ENCODE measurements around the gene DLX3. TPM values are rescaled to one million over a fixed set of nuclear protein-coding genes. Genes with fewer than 3 reads are reported as not detected.

The DLX3 gene
- total RNA-seq, 5 donors from 2014 or later (not counting 1 experiment from before 2014, with no cell fraction given), result not detected

DNA sequence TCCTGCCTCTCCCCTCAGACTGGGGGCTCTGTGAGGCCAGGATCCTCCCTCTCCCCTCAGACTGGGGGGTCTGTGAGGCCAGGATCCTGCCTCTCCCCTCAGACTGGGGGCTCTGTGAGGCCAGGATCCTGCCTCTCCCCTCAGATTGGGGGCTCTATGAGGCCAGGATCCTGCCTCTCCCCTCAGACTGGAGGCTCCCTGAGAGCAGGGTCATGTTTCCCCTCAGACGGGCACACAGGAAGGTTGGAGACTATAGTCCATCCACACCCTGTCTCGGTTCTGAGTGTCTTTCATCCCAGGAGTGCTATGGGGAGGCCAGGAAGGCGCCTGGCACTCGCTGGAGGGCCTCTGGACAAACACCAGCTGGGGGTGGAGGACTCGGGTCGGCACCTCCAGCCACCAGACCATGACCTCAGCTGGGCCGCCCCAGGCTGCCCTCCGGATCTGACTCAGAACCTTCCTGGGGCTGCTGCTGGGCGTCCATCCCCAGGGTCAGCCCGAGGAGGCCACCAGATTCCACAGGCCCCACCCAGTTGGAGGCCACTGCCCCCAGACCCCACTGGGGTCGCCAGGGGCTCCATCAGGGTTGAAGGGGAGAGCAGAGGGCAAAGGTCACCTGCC is 48.0 kb downstream of the DLX3 start:
- Mint-ChIP-seq H3K27me3 (peaks cover 39 to 70% of the 10 kb centered on the region in 2 donors), H3K4me1 (no peaks in the 10 kb centered on the region), H3K9me3 (no peaks in the 10 kb centered on the region), H3K27ac (no peak overlapping the region), H3K36me3 (no peaks in the 10 kb centered on the region), H3K4me3 (no peak overlapping the region)
- ChIA-PET POLR2A (no interaction called here), CTCF (no interaction called here)
- DNase-seq, result no peak
- Histone ChIP-seq H3K4me1 (ENCODE audit: control insufficient read depth in 1 of 2, extremely low read depth in 1 of 2, insufficient read depth in 2 of 2, low read length in 2 of 2) (no peaks in the 10 kb centered on the region), H3K27ac (ENCODE audit: low read length) (no peak overlapping the region), H3K36me3 (ENCODE audit: control insufficient read depth in 2 of 2, extremely low read depth in 1 of 2, insufficient read depth in 1 of 2, low read length in 1 of 2) (no peaks in the 10 kb centered on the region), H3K9me3 (no peaks in the 10 kb centered on the region), H3K27me3 (replicated peaks in 1 of 2; ENCODE audit: control insufficient read depth in 2 of 2, extremely low read depth in 1 of 2, insufficient read depth in 2 of 2, low read length in 1 of 2) (peaks cover 9 to 74% of the 10 kb centered on the region in 2 experiments), H3K4me3 (ENCODE audit: control insufficient read depth in 1 of 2, extremely low read depth in 1 of 2, low read length in 1 of 2) (no peak overlapping the region)
- ATAC-seq (replicated peaks in 1 of 4), result no peak
- 60% methylated on average over 7 of the region's 11 CpGs for WGBS (ENCODE audit: insufficient coverage)

DNA sequence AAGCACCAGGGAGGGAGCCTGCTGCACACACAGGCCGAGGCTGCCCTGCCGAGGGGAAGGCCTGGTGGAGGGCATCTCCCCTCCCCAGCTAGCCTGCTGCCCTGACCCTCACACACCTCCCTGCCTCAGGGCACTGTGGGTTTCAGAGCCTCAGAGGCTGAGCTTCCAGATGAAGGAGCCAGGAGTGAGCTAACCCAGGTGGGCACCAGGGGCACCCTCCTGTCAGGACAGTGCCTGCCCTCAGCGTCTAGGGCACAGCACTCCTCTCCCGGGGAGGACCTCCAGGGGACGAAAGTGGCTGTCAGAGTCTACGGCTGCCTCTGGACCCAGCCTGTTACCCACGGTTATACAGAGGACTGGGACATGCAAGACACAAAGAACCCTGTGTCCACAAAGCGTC is 48.8 kb downstream of the DLX3 start:
- Histone ChIP-seq H3K36me3 (ENCODE audit: control insufficient read depth in 2 of 2, extremely low read depth in 1 of 2, insufficient read depth in 1 of 2, low read length in 1 of 2) (no peaks in the 10 kb centered on the region), H3K27me3 (replicated peaks in 1 of 2; ENCODE audit: control insufficient read depth in 2 of 2, extremely low read depth in 1 of 2, insufficient read depth in 2 of 2, low read length in 1 of 2) (peaks cover 9 to 74% of the 10 kb centered on the region in 2 experiments), H3K4me3 (ENCODE audit: control insufficient read depth in 1 of 2, extremely low read depth in 1 of 2, low read length in 1 of 2) (no peak overlapping the region), H3K4me1 (ENCODE audit: control insufficient read depth in 1 of 2, extremely low read depth in 1 of 2, insufficient read depth in 2 of 2, low read length in 2 of 2) (no peaks in the 10 kb centered on the region), H3K27ac (ENCODE audit: low read length) (no peak overlapping the region), H3K9me3 (no peaks in the 10 kb centered on the region)
- WGBS (ENCODE audit: insufficient coverage), result 82% methylated on average over 6 of the region's 8 CpGs
- ChIA-PET CTCF (no interaction called here), POLR2A (no interaction called here)
- no peaks in the 10 kb centered on the region for H3K9me3 Mint-ChIP-seq
- H3K4me1 Mint-ChIP-seq, result no peaks in the 10 kb centered on the region
- no peak overlapping the region for H3K27ac Mint-ChIP-seq
- H3K4me3 Mint-ChIP-seq, result no peak overlapping the region
- H3K36me3 Mint-ChIP-seq, result no peaks in the 10 kb centered on the region
- ATAC-seq (replicated peaks in 1 of 4) (no peak), DNase-seq (no peak)
- peaks cover 36 to 64% of the 10 kb centered on the region in 2 donors for H3K27me3 Mint-ChIP-seq

DNA sequence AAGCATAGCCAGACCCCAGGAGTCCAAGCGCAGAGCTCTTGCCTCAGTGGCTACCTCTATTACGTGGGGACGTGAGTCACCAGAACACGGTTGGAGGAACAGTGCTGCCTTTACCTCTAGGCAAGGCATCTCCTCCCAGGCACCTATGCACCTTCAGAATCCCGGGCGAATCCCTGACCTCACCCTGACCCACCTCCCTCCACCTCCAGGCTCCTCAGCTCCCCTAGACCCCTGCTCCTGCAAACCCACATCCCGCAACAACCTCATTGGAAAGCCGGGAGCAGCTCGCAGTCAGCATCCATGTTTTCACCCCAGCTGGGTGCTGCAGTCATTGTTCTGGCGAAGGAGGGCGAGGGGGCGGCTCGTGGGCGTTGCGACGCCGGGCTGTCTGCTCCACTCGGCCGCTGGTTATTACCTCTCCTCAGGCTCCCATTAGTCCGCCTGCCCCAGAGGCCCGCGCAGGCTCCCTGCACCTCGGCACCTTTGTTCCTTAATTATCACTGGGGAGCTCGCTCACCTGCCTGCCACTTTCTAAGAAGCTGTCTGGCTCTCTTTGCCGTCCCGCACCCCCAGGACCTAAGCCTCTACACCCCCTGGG is 50.7 kb downstream of the DLX3 start:
- H3K27ac ChIP-seq (ENCODE audit: low read length), result no peak overlapping the region
- no peak overlapping the region for H3K27ac Mint-ChIP-seq
- no peak overlapping the region for H3K4me3 ChIP-seq (ENCODE audit: control insufficient read depth in 1 of 2, extremely low read depth in 1 of 2, low read length in 1 of 2)
- no peak for ATAC-seq (replicated peaks in 1 of 4)
- ChIA-PET POLR2A (no interaction called here), CTCF (no interaction called here)
- DNase-seq, result no peak
- H3K4me1 ChIP-seq (ENCODE audit: control insufficient read depth in 1 of 2, extremely low read depth in 1 of 2, insufficient read depth in 2 of 2, low read length in 2 of 2), result no peaks in the 10 kb centered on the region
- H3K36me3 Mint-ChIP-seq, result no peaks in the 10 kb centered on the region
- WGBS (ENCODE audit: insufficient coverage), result 34% methylated on average over 22 of the region's 26 CpGs
- H3K9me3 ChIP-seq, result no peaks in the 10 kb centered on the region
- no peaks in the 10 kb centered on the region for H3K9me3 Mint-ChIP-seq
- H3K4me1 Mint-ChIP-seq, result no peaks in the 10 kb centered on the region
- peaks cover 28 to 57% of the 10 kb centered on the region in 2 donors for H3K27me3 Mint-ChIP-seq
- H3K27me3 ChIP-seq (replicated peaks in 1 of 2; ENCODE audit: control insufficient read depth in 2 of 2, extremely low read depth in 1 of 2, insufficient read depth in 2 of 2, low read length in 1 of 2), result peaks cover 6 to 70% of the 10 kb centered on the region in 2 experiments
- no peaks in the 10 kb centered on the region for H3K36me3 ChIP-seq (ENCODE audit: control insufficient read depth in 2 of 2, extremely low read depth in 1 of 2, insufficient read depth in 1 of 2, low read length in 1 of 2)
- H3K4me3 Mint-ChIP-seq, result no peak overlapping the region

DNA sequence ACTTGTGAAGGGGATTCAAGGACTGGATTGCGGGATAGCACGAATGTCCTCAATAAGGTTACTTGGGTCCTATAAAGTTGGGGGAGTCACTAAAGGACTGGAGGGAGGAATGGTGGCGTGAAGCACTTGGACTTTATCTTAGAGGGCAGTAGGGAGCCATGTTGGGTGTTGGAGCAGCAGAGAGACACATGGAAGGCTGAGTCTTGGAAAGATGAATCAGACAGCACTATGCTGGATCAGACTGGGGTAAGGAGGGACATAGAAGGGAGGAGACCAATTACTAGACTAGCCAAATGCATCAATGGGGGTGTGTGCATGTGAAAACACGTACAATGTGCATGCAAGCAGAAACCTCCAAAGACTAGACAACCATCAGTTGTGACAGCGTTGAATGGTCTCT is 52.1 kb downstream of the DLX3 start:
- CTCF ChIA-PET, result no interaction called here
- H3K36me3 ChIP-seq (ENCODE audit: control insufficient read depth in 2 of 2, extremely low read depth in 1 of 2, insufficient read depth in 1 of 2, low read length in 1 of 2), result no peaks in the 10 kb centered on the region
- no peak overlapping the region for H3K27ac ChIP-seq (ENCODE audit: low read length)
- H3K27me3 ChIP-seq (replicated peaks in 1 of 2; ENCODE audit: control insufficient read depth in 2 of 2, extremely low read depth in 1 of 2, insufficient read depth in 2 of 2, low read length in 1 of 2), result peaks cover 6 to 66% of the 10 kb centered on the region in 2 experiments
- Mint-ChIP-seq H3K27ac (no peak overlapping the region), H3K36me3 (no peaks in the 10 kb centered on the region), H3K9me3 (no peaks in the 10 kb centered on the region), H3K4me1 (no peaks in the 10 kb centered on the region), H3K27me3 (peaks cover 26 to 54% of the 10 kb centered on the region in 2 donors), H3K4me3 (no peak overlapping the region)
- POLR2A ChIA-PET, result no interaction called here
- H3K4me3 ChIP-seq (ENCODE audit: control insufficient read depth in 1 of 2, extremely low read depth in 1 of 2, low read length in 1 of 2), result no peak overlapping the region
- DNase-seq, result no peak
- no peak for ATAC-seq (replicated peaks in 1 of 4)
- H3K9me3 ChIP-seq, result no peaks in the 10 kb centered on the region
- 77% methylated on average over 3 of the region's 5 CpGs for WGBS (ENCODE audit: insufficient coverage)
- H3K4me1 ChIP-seq (ENCODE audit: control insufficient read depth in 1 of 2, extremely low read depth in 1 of 2, insufficient read depth in 2 of 2, low read length in 2 of 2), result no peaks in the 10 kb centered on the region

DNA sequence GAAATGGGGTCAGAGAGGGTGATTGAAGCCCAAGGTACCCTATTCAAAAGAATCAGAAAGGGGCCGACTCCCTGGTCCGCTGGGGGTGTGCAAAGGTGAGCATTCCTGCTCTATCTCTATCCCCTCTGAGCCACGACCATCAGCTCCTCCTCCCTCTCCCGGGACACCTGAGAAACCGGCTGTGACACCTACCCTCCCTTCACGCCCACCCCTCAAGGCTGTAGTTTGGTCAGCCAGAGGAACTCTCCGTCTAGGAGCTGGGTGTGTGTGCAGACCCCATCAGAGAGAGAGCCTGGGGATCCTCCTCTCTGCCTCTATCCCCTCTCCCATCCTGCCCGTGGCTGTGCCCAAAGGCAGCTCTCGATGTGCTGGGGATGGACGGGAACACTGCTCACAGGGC is 53.6 kb downstream of the DLX3 start:
- H3K9me3 ChIP-seq, result no peaks in the 10 kb centered on the region
- POLR2A ChIA-PET, result interaction anchor here in 1 of 2 donors (0.6 to 0.7 kb wide), 2 partner anchors 244 to 267 kb away, joined by 3 to 4 read pairs; no protein-coding TSS in a partner anchor
- ATAC-seq (replicated peaks in 1 of 4) (no peak), DNase-seq (no peak)
- Mint-ChIP-seq H3K36me3 (no peaks in the 10 kb centered on the region), H3K4me1 (no peaks in the 10 kb centered on the region), H3K27me3 (peaks cover 28 to 51% of the 10 kb centered on the region in 2 donors), H3K27ac (no peak overlapping the region), H3K9me3 (no peaks in the 10 kb centered on the region), H3K4me3 (no peak overlapping the region)
- H3K36me3 ChIP-seq (ENCODE audit: control insufficient read depth in 2 of 2, extremely low read depth in 1 of 2, insufficient read depth in 1 of 2, low read length in 1 of 2), result no peaks in the 10 kb centered on the region
- H3K4me1 ChIP-seq (ENCODE audit: control insufficient read depth in 1 of 2, extremely low read depth in 1 of 2, insufficient read depth in 2 of 2, low read length in 2 of 2), result no peaks in the 10 kb centered on the region
- 81% methylated on average over 6 of the region's 10 CpGs for WGBS (ENCODE audit: insufficient coverage)
- H3K27me3 ChIP-seq (replicated peaks in 1 of 2; ENCODE audit: control insufficient read depth in 2 of 2, extremely low read depth in 1 of 2, insufficient read depth in 2 of 2, low read length in 1 of 2), result peaks cover 6 to 53% of the 10 kb centered on the region in 2 experiments
- H3K4me3 ChIP-seq (ENCODE audit: control insufficient read depth in 1 of 2, extremely low read depth in 1 of 2, low read length in 1 of 2), result no peak overlapping the region
- CTCF ChIA-PET, result interaction anchor here in 1 of 2 donors (0.5 to 0.7 kb wide), 3 partner anchors 45 to 258 kb away, joined by 3 to 10 read pairs (median 3); no protein-coding TSS in a partner anchor
- no peak overlapping the region for H3K27ac ChIP-seq (ENCODE audit: low read length)

Other genes with a start within 250 kb of the DLX3 start
- gene FAM117A, start 231.1 kb downstream of the DLX3 start, total RNA-seq, result 100 to 1,000 TPM in 2 of 5 donors, 10 to 100 TPM in 3; 71.9 to 105 (median 99.1) TPM
- gene KAT7, start 206.5 kb downstream of the DLX3 start, total RNA-seq, result 100 to 1,000 TPM in 2 of 5 donors, 10 to 100 TPM in 3; 96.8 to 197 (median 99.7) TPM
- not detected for gene TAC4, start 147.2 kb downstream of the DLX3 start, total RNA-seq
- 1 to 10 TPM in 1 of 5 donors, under 1 TPM in 4; 0.30 to 1.2 (median 0.79) TPM for gene DLX4, start 26.0 kb downstream of the DLX3 start, total RNA-seq
- 10 to 100 TPM in 3 of 5 donors, 1 to 10 TPM in 2; 8.5 to 20.0 (median 14.8) TPM for gene ITGA3, start 60.9 kb upstream of the DLX3 start, total RNA-seq
- 10 to 100 TPM; 18.8 to 37.2 (median 30.0) TPM for gene PDK2, start 100.1 kb upstream of the DLX3 start, total RNA-seq
- gene SAMD14, start 134.9 kb upstream of the DLX3 start, total RNA-seq, result under 1 TPM; 0.23 to 0.70 (median 0.35) TPM
- 10 to 100 TPM; 69.5 to 95.9 (median 91.3) TPM for gene PPP1R9B, start 155.5 kb upstream of the DLX3 start, total RNA-seq
- under 1 TPM in 1 of 5 donors, not detected in 4; 0.33 TPM for gene SGCA, start 170.8 kb upstream of the DLX3 start, total RNA-seq
- 10 to 100 TPM in 2 of 5 donors, 1 to 10 TPM in 3; 4.1 to 21.0 (median 6.6) TPM for gene COL1A1, start 206.4 kb upstream of the DLX3 start, total RNA-seq

Measured in T-cell (primary cell).